HepG2 (cell line): ENCODE measurements around the gene TRIM28. TPM values are rescaled to one million over a fixed set of nuclear protein-coding genes. Genes with fewer than 3 reads are reported as not detected.

Source experiments
- ATAC-seq: fragments of 200-7000 bp; cut with Tn5 transposase; 3 replicates; pipeline ENCODE4 v1.9.1; 2020; ENCODE audit warnings: mild to moderate bottlenecking, moderate library complexity
- BruUV-seq: library from RNA; stranded (reverse); fragments of 400-500 nt; replicated peaks from 2 replicates; lab custom pipeline; 2021; lab: Mats Ljungman, UMichigan
- CTCF ChIA-PET: fragments of 300-600 bp; formaldehyde crosslinking; extraction: SDS; loops from one replicate; lab custom pipeline; 2021; ENCODE audit warnings: low total read pairs, inconsistent platforms, low intra/inter-chr PET ratio; lab: Yijun Ruan, JAX
- POLR2A ChIA-PET: fragments of 350-600 bp; sonication (Branson Sonifier 250); formaldehyde crosslinking; loops from one replicate; lab custom pipeline; 2020; ENCODE audit warnings: antibody characterized with exemption, inconsistent platforms; lab: Yijun Ruan, JAX
- DNase-seq: peaks from one replicate; pipeline ENCODE4 v3.0.0-alpha.2; 2015; ENCODE audit warnings: low spot score
- FAIRE-seq: peaks from 3 replicates; lab custom pipeline; 2011; peaks lifted over from hg19 to GRCh38; lab: Jason Lieb, UNC
- H2AFZ ChIP-seq: one replicate; pipeline ENCODE4 v1.6.1; 2011; ENCODE audit warnings: low read length, inconsistent platforms
- H3K27ac ChIP-seq: fragments of 300-600 bp; 3 replicates; pipeline ENCODE4 v1.8.0; 2011; ENCODE audit warnings: mixed run types, mild to moderate bottlenecking, mixed read lengths, low read length, inconsistent platforms; ENCODE audit not compliant: insufficient read depth; ENCODE audit errors: extremely low read length
- H3K27me3 ChIP-seq, 2 experiments: fragments of 200-600 bp in 1 of 2; 2 replicates in 1 of 2; 3 replicates in 1 of 2; pipeline versions ENCODE4 v1.6.0 to v1.8.0; 2011; ENCODE audit warnings: low read length in 2 of 2, mild to moderate bottlenecking in 2 of 2, moderate library complexity in 2 of 2, inconsistent platforms in 1 of 2; ENCODE audit not compliant: insufficient read depth in 2 of 2, control insufficient read depth in 1 of 2
- H3K36me3 ChIP-seq, 2 experiments: fragments of 200-600 bp in 1 of 2; replicated peaks in 1 of 2; 2 replicates in 1 of 2; 3 replicates in 1 of 2; pipeline versions ENCODE4 v1.5.1 to v1.8.0; 2011; ENCODE audit warnings: low read length in 2 of 2, inconsistent platforms in 1 of 2; ENCODE audit not compliant: insufficient read depth in 2 of 2, control insufficient read depth in 1 of 2
- H3K4me1 ChIP-seq: 2 replicates; pipeline ENCODE4 v1.5.1; 2012; ENCODE audit warnings: low read length, inconsistent platforms; ENCODE audit not compliant: insufficient read depth
- H3K4me2 ChIP-seq: 2 replicates; pipeline ENCODE4 v1.6.0; 2011; ENCODE audit warnings: low read depth, low read length, inconsistent platforms
- H3K4me3 ChIP-seq, 3 experiments: fragments of 200-600 bp in 1 of 3; sonication (generic), shearing (Covaris generic) in 1 of 3; replicated peaks in 1 of 3; 2 replicates each; pipeline ENCODE4 v1.5.1; 2011 to 2016; ENCODE audit warnings: low read length in 3 of 3, inconsistent platforms in 2 of 3, low read depth in 2 of 3, mild to moderate bottlenecking in 2 of 3, control low read depth in 1 of 3, mixed read lengths in 1 of 3; ENCODE audit not compliant: insufficient read depth in 1 of 3
- H3K79me2 ChIP-seq: one replicate; pipeline ENCODE4 v1.6.1; 2011; ENCODE audit warnings: low read length, inconsistent platforms; ENCODE audit not compliant: insufficient read depth
- H3K9ac ChIP-seq: 2 replicates; pipeline ENCODE4 v1.6.0; 2011; ENCODE audit warnings: mild to moderate bottlenecking, low read depth, low read length, inconsistent platforms; ENCODE audit not compliant: insufficient read depth
- H3K9me3 ChIP-seq: 2 replicates; pipeline ENCODE4 v1.5.1; 2012; ENCODE audit warnings: mild to moderate bottlenecking, low read length
- H4K20me1 ChIP-seq: 2 replicates; pipeline ENCODE4 v1.6.0; 2011; ENCODE audit warnings: inconsistent platforms, mild to moderate bottlenecking, low read length, moderate library complexity; ENCODE audit not compliant: insufficient read depth
- CREB1 ChIP-seq, 2 experiments: fragments of 450-650 bp in 1 of 2; IDR thresholded peaks; 2 replicates each; pipeline ENCODE4 v1.6.1; 2016 to 2017; ENCODE audit warnings: control low read depth in 1 of 2, mild to moderate bottlenecking in 1 of 2, missing compliant biosample characterization in 1 of 2, missing genetic modification characterization in 1 of 2
- FOXK1 ChIP-seq: sonication (generic); formaldehyde crosslinking; IDR thresholded peaks from 2 replicates; pipeline ENCODE4 v1.4.0; 2020; ENCODE audit warnings: low read depth, missing genetic modification reagents, borderline replicate concordance
- GLI4 ChIP-seq: sonication (generic); formaldehyde crosslinking; IDR thresholded peaks from 2 replicates; pipeline ENCODE4 v1.5.1; 2020; ENCODE audit warnings: missing genetic modification reagents, mild to moderate bottlenecking, moderate library complexity, borderline replicate concordance
- SRSF9 ChIP-seq: fragments of 200-400 bp; formaldehyde crosslinking; IDR thresholded peaks from 2 replicates; pipeline ENCODE4 v1.6.1; 2018; ENCODE audit warnings: borderline replicate concordance, mild to moderate bottlenecking, low read depth, low read length; ENCODE audit not compliant: insufficient read depth, poor library complexity, severe bottlenecking
- XBP1 ChIP-seq: sonication (generic); formaldehyde crosslinking; IDR thresholded peaks from 2 replicates; pipeline ENCODE4 v1.5.0; 2020; ENCODE audit warnings: missing genetic modification reagents
- ZNF660 ChIP-seq: sonication (generic); formaldehyde crosslinking; IDR thresholded peaks from 2 replicates; pipeline ENCODE4 v1.5.1; 2020; ENCODE audit warnings: mild to moderate bottlenecking, low read depth, missing genetic modification reagents, borderline replicate concordance
- WGBS: methylation state at CpG from one replicate; pipeline ENCODE4 v1.1.6; 2017; ENCODE audit warnings: low lambda C conversion rate; 5-methylcytosine and 5-hydroxymethylcytosine counted together
- in situ Hi-C: cut with HindIII; loops from 2 replicates; pipeline ENCODE4 v1.10.0; 2017; ENCODE audit warnings: low pct_unique_long_range_greater_than_20kb; ENCODE audit not compliant: extremely low pct_ligation_motif_present
- intact Hi-C: fragments of 100-400 bp; cut with micrococcal nuclease; formaldehyde crosslinking; loops from one replicate; pipeline ENCODE4 v1.10.0; 2022; ENCODE audit not compliant: unreplicated experiment
- polyA plus RNA-seq, 8 experiments: library from polyadenylated mRNA; depleted of rRNA in 3 of 8; stranded (reverse) in 7 of 8; unstranded in 1 of 8; fragments of >200 nt; fragmentation: Illumina TruSeq in 4 of 8; extraction: Trizol in 4 of 8; gene quantifications; 2 replicates each; pipeline versions ENCODE4 v1.2.1 to v1.2.3, GENCODE V29; 2011 to 2016; ENCODE audit warnings: low read depth in 4 of 8, missing spikeins in 1 of 8, mixed read lengths in 1 of 8; ENCODE audit not compliant: insufficient read depth in 1 of 8
- total RNA-seq, 5 experiments: library from RNA; depleted of rRNA; stranded (reverse); fragments of >200 nt; fragmentation: Illumina TruSeq; extraction: Trizol; gene quantifications; 2 replicates each; pipeline ENCODE4 v1.2.3, GENCODE V29; 2016; ENCODE audit warnings: low read depth in 1 of 5
- TF ChIP-seq, protein P1 (sequence below): sonication (generic); formaldehyde crosslinking; IDR thresholded peaks from 2 replicates; pipeline ENCODE4 v1.5.1; 2020; ENCODE audit warnings: missing genetic modification reagents, mild to moderate bottlenecking, borderline replicate concordance
- TF ChIP-seq, protein P2 (sequence below): sonication (generic); formaldehyde crosslinking; IDR thresholded peaks from 2 replicates; pipeline ENCODE4 v1.8.1; 2023; ENCODE audit warnings: mild to moderate bottlenecking, missing genetic modification reagents

Gene TRIM28
- total and polyA plus RNA-seq, 2 of the 13 experiments (the other 11 are each of a cell fraction or from before 2014, with no cell fraction given): 361 to 439 TPM

DNA sequence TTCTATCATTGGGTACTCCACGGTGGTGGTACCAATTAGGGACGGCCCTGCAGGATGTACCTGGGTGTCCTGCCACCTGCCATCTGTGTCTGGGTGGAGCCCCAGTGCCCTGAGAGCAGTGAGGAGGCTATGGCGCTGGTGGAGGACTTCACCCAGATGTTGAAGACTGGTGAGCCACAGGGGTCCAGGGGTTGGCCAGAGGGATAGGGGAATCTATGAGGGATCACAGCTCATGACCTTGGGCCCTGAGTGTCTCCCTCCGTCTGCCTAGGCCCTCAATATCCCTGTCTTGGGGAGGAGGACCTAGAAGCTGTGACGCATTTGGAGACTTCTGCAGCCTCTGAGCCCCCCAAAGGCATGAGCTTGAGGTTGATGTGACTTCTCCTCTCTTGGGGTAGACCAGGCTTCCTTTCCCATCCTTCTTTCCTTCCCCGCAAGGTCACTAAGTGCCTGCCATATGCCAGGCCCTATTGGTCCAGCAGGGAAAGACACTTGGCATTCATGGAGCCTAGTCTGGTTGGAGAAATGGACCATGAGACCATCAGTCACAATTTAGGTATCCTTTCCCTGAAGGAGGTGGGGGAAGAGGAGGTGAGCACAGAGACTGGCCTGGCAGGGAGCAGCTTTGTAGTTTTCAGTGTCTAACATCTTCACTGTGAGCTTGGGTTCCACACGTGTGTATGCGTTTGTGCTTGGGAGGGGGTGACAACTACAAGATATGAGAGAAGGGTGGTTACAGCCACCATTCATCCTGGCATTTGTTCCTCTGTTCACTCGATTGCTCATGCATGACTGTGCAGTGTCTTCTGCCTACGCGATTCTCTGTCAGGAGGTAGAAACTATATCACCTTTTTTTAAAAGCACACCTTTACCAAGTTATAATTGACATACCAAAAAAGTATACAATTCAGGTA lies 34.4 kb downstream of the TRIM28 start:
- H3K4me2 ChIP-seq: no peak overlapping the region
- no peak overlapping the region for H3K27ac ChIP-seq
- peaks cover 10% of the 10 kb centered on the region for H3K4me1 ChIP-seq
- no peaks in the 10 kb centered on the region for H4K20me1 ChIP-seq
- no peak overlapping the region for H3K4me3 ChIP-seq
- ATAC-seq (no peak), DNase-seq (no peak), FAIRE-seq (no peak)
- no peaks in the 10 kb centered on the region for H3K27me3 ChIP-seq
- H3K9ac ChIP-seq: no peak overlapping the region
- POLR2A ChIA-PET: no interaction called here
- BruUV-seq: no TSS peak
- in situ Hi-C loops: no loop called here
- H3K36me3 ChIP-seq: peaks cover 3 to 13% of the 10 kb centered on the region in 2 experiments; a peak in 3 of 5 replicates
- no peak overlapping the region for H2AFZ ChIP-seq
- WGBS: 98% methylated on average over 7 of the region's 11 CpGs
- intact Hi-C loops: no loop called here
- TF ChIP-seq, protein P1, sequence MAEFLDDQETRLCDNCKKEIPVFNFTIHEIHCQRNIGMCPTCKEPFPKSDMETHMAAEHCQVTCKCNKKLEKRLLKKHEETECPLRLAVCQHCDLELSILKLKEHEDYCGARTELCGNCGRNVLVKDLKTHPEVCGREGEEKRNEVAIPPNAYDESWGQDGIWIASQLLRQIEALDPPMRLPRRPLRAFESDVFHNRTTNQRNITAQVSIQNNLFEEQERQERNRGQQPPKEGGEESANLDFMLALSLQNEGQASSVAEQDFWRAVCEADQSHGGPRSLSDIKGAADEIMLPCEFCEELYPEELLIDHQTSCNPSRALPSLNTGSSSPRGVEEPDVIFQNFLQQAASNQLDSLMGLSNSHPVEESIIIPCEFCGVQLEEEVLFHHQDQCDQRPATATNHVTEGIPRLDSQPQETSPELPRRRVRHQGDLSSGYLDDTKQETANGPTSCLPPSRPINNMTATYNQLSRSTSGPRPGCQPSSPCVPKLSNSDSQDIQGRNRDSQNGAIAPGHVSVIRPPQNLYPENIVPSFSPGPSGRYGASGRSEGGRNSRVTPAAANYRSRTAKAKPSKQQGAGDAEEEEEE (CRISPR knock-in tag): no peak
- TF ChIP-seq XBP1 (CRISPR knock-in tag): no peak
- no peak for TF ChIP-seq FOXK1 (CRISPR knock-in tag)
- TF ChIP-seq SRSF9: no peak
- no peak for TF ChIP-seq ZNF660
- TF ChIP-seq GLI4 (CRISPR knock-in tag): no peak
- TF ChIP-seq, protein P2, sequence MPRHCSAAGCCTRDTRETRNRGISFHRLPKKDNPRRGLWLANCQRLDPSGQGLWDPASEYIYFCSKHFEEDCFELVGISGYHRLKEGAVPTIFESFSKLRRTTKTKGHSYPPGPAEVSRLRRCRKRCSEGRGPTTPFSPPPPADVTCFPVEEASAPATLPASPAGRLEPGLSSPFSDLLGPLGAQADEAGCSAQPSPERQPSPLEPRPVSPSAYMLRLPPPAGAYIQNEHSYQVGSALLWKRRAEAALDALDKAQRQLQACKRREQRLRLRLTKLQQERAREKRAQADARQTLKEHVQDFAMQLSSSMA (CRISPR knock-in tag): no peak
- TF ChIP-seq CREB1 (IDR thresholded peaks at IDR 0.05): no peak
- no peak for TF ChIP-seq CREB1 (CRISPR knock-in tag; IDR thresholded peaks at IDR 0.05)
- CTCF ChIA-PET: no interaction called here
- H3K79me2 ChIP-seq: peaks cover 4% of the 10 kb centered on the region
- no peaks in the 10 kb centered on the region for H3K9me3 ChIP-seq
